ENCODE results near the gene GRK5.
"Not testable (repeated sequence)": the region's sequence is repeated elsewhere in the genome, so short reads cannot be mapped to it uniquely, and the experiment has no call there.

GRK5 gene

GRCh38 chr10:119459681-119460340 lies 252.4 kb downstream of the GRK5 start:
- FAIRE-seq (no peak), DNase-seq (ENCODE audit: insufficient read length) (no peak)
- TF ChIP-seq POLR2A (IDR thresholded peaks at IDR 0.05; ENCODE audit: low read depth, low read length) (no peak), POLR2AphosphoS5 (IDR thresholded peaks at IDR 0.05; ENCODE audit: low read depth, low read length) (no peak), TAF1 (IDR thresholded peaks at IDR 0.05; ENCODE audit: borderline replicate concordance, low read depth, low read length) (no peak)

- TF ChIP-seq POLR2AphosphoS5 (IDR thresholded peaks at IDR 0.05; ENCODE audit: low read depth, low read length): no peak
- no peak for TF ChIP-seq TAF1 (IDR thresholded peaks at IDR 0.05; ENCODE audit: borderline replicate concordance, low read depth, low read length)
- no peak for TF ChIP-seq POLR2A (IDR thresholded peaks at IDR 0.05; ENCODE audit: low read depth, low read length)
- FAIRE-seq: no peak
- DNase-seq (ENCODE audit: insufficient read length): no peak
Measured at GRCh38 chr10:119460369-119461195, 253.2 kb downstream of the GRK5 start.

GRCh38 chr10:119461380-119461779 lies 254.0 kb downstream of the GRK5 start:
- DNase-seq (ENCODE audit: insufficient read length) (no peak), FAIRE-seq (peak; percentile 77)
- TF ChIP-seq POLR2A (IDR thresholded peaks at IDR 0.05; ENCODE audit: low read depth, low read length) (no peak), POLR2AphosphoS5 (IDR thresholded peaks at IDR 0.05; ENCODE audit: low read depth, low read length) (no peak), TAF1 (IDR thresholded peaks at IDR 0.05; ENCODE audit: borderline replicate concordance, low read depth, low read length) (no peak)

GRCh38 chr10:119461923-119462322 lies 254.6 kb downstream of the GRK5 start:
- TF ChIP-seq TAF1 (IDR thresholded peaks at IDR 0.05; ENCODE audit: borderline replicate concordance, low read depth, low read length) (no peak), POLR2A (IDR thresholded peaks at IDR 0.05; ENCODE audit: low read depth, low read length) (no peak)
- no peak for DNase-seq (ENCODE audit: insufficient read length)
- peak; percentile 33 for FAIRE-seq

- TF ChIP-seq TAF1 (IDR thresholded peaks at IDR 0.05; ENCODE audit: borderline replicate concordance, low read depth, low read length) (no peak), POLR2AphosphoS5 (IDR thresholded peaks at IDR 0.05; ENCODE audit: low read depth, low read length) (no peak), POLR2A (IDR thresholded peaks at IDR 0.05; ENCODE audit: low read depth, low read length) (no peak)
- DNase-seq (ENCODE audit: insufficient read length) (no peak), FAIRE-seq (peak; percentile 65)
Measured at GRCh38 chr10:119462773-119463172, 255.4 kb downstream of the GRK5 start.

GRCh38 chr10:119463195-119463594 lies 255.8 kb downstream of the GRK5 start:
- not testable (repeated sequence) for FAIRE-seq; DNase-seq (ENCODE audit: insufficient read length)

- TF ChIP-seq TAF1 (IDR thresholded peaks at IDR 0.05; ENCODE audit: borderline replicate concordance, low read depth, low read length) (no peak), POLR2A (IDR thresholded peaks at IDR 0.05; ENCODE audit: low read depth, low read length) (no peak), POLR2AphosphoS5 (IDR thresholded peaks at IDR 0.05; ENCODE audit: low read depth, low read length) (no peak)
- no peak for DNase-seq (ENCODE audit: insufficient read length)
- FAIRE-seq: no peak
Measured at GRCh38 chr10:119465085-119465484, 257.7 kb downstream of the GRK5 start.

- TF ChIP-seq TAF1 (IDR thresholded peaks at IDR 0.05; ENCODE audit: borderline replicate concordance, low read depth, low read length) (no peak), POLR2A (IDR thresholded peaks at IDR 0.05; ENCODE audit: low read depth, low read length) (no peak), POLR2AphosphoS5 (IDR thresholded peaks at IDR 0.05; ENCODE audit: low read depth, low read length) (no peak)
- no peak for DNase-seq (ENCODE audit: insufficient read length)
- no peak for FAIRE-seq
Measured at GRCh38 chr10:119466076-119466475, 258.7 kb downstream of the GRK5 start.

GRCh38 chr10:119466655-119467054 lies 259.3 kb downstream of the GRK5 start:
- TF ChIP-seq POLR2AphosphoS5 (IDR thresholded peaks at IDR 0.05; ENCODE audit: low read depth, low read length) (no peak), TAF1 (IDR thresholded peaks at IDR 0.05; ENCODE audit: borderline replicate concordance, low read depth, low read length) (no peak), POLR2A (IDR thresholded peaks at IDR 0.05; ENCODE audit: low read depth, low read length) (no peak)
- FAIRE-seq (peak; percentile 79), DNase-seq (ENCODE audit: insufficient read length) (no peak)

GRCh38 chr10:119468542-119469324 lies 261.4 kb downstream of the GRK5 start:
- no peak for DNase-seq (ENCODE audit: insufficient read length)
- TF ChIP-seq TAF1 (IDR thresholded peaks at IDR 0.05; ENCODE audit: borderline replicate concordance, low read depth, low read length): no peak
- TF ChIP-seq POLR2AphosphoS5 (IDR thresholded peaks at IDR 0.05; ENCODE audit: low read depth, low read length): no peak
- no peak for TF ChIP-seq POLR2A (IDR thresholded peaks at IDR 0.05; ENCODE audit: low read depth, low read length)
- no peak for FAIRE-seq

GRCh38 chr10:119469325-119469707 lies 261.9 kb downstream of the GRK5 start:
- no peak for DNase-seq (ENCODE audit: insufficient read length)
- FAIRE-seq: no peak
- no peak for TF ChIP-seq TAF1 (IDR thresholded peaks at IDR 0.05; ENCODE audit: borderline replicate concordance, low read depth, low read length)
- TF ChIP-seq POLR2AphosphoS5 (IDR thresholded peaks at IDR 0.05; ENCODE audit: low read depth, low read length): no peak
- no peak for TF ChIP-seq POLR2A (IDR thresholded peaks at IDR 0.05; ENCODE audit: low read depth, low read length)

Data from GM12892 (cell line).